SK-N-SH treated with all-trans-retinoic acid at 6 μM for 48 hours (cell line): Measurements from ENCODE around the gene XYLT2.

ENCODE experiments used
- ATAC-seq: fragments of 200-7000 bp; cut with Tn5 transposase; 3 replicates; pipeline ENCODE4 v1.9.1; 2020; ENCODE audit warnings: mild to moderate bottlenecking, moderate library complexity
- ARNTL ChIP-seq: fragments of 450-650 bp; formaldehyde crosslinking; IDR thresholded peaks from 2 replicates; pipeline ENCODE4 v1.5.0; 2020; ENCODE audit warnings: low read depth, mild to moderate bottlenecking, moderate library complexity, borderline replicate concordance
- CREB5 ChIP-seq: fragments of 250-450 bp; sonication (Bioruptor Pico); IDR thresholded peaks from 2 replicates; pipeline ENCODE4 v1.5.1; 2020; ENCODE audit warnings: low read depth, mild to moderate bottlenecking, moderate library complexity
- CSDC2 ChIP-seq: fragments of 250-450 bp; sonication (Bioruptor Pico); IDR thresholded peaks from 2 replicates; pipeline ENCODE4 v1.5.0; 2020; ENCODE audit warnings: mild to moderate bottlenecking, moderate library complexity
- CSRNP3 ChIP-seq: fragments of 250-450 bp; sonication (Bioruptor Pico); IDR thresholded peaks from 2 replicates; pipeline ENCODE4 v1.5.1; 2021; ENCODE audit warnings: mild to moderate bottlenecking, moderate library complexity
- ESRRG ChIP-seq: fragments of 250-450 bp; sonication (Bioruptor Pico); IDR thresholded peaks from 2 replicates; pipeline ENCODE4 v1.6.1; 2021; ENCODE audit warnings: mild to moderate bottlenecking
- GLIS3 ChIP-seq: fragments of 250-450 bp; sonication (Bioruptor Pico); IDR thresholded peaks from 2 replicates; pipeline ENCODE4 v1.5.0; 2020; ENCODE audit warnings: mild to moderate bottlenecking, moderate library complexity
- ISL1 ChIP-seq: fragments of 250-450 bp; sonication (Bioruptor Pico); IDR thresholded peaks from 2 replicates; pipeline ENCODE4 v2.1.2; 2022; ENCODE audit warnings: mild to moderate bottlenecking, moderate library complexity
- OSR1 ChIP-seq: fragments of 250-450 bp; sonication (Bioruptor Pico); IDR thresholded peaks from 2 replicates; pipeline ENCODE4 v1.8.0; 2022; ENCODE audit warnings: moderate library complexity, mild to moderate bottlenecking, inconsistent platforms
- PATZ1 ChIP-seq: fragments of 250-450 bp; sonication (Bioruptor Pico); IDR thresholded peaks from 2 replicates; pipeline ENCODE4 v1.8.0; 2020; ENCODE audit warnings: mild to moderate bottlenecking, moderate library complexity, borderline replicate concordance
- POU6F1 ChIP-seq: fragments of 250-450 bp; sonication (Bioruptor Pico); IDR thresholded peaks from 2 replicates; pipeline ENCODE4 v1.8.0; 2021; ENCODE audit warnings: low read depth, mild to moderate bottlenecking, moderate library complexity, borderline replicate concordance
- PPARA ChIP-seq: fragments of 250-450 bp; sonication (Bioruptor Pico); IDR thresholded peaks from 2 replicates; pipeline ENCODE4 v1.5.0; 2020; ENCODE audit warnings: mild to moderate bottlenecking, borderline replicate concordance
- RARB ChIP-seq: fragments of 250-450 bp; sonication (Bioruptor Pico); IDR thresholded peaks from 2 replicates; pipeline ENCODE4 v1.8.0; 2021; ENCODE audit warnings: mild to moderate bottlenecking, moderate library complexity
- SNAI2 ChIP-seq: fragments of 250-450 bp; sonication (Bioruptor Pico); IDR thresholded peaks from 2 replicates; pipeline ENCODE4 v1.5.0; 2020; ENCODE audit warnings: mild to moderate bottlenecking, moderate library complexity
- TCF4 ChIP-seq: fragments of 250-450 bp; sonication (Bioruptor Pico); IDR thresholded peaks from 2 replicates; pipeline ENCODE4 v1.8.0; 2021; ENCODE audit warnings: mild to moderate bottlenecking, moderate library complexity, borderline replicate concordance
- TSHZ2 ChIP-seq: fragments of 250-450 bp; sonication (Bioruptor Pico); IDR thresholded peaks from 2 replicates; pipeline ENCODE4 v1.5.0; 2020; ENCODE audit warnings: mild to moderate bottlenecking, moderate library complexity
- ZC3H10 ChIP-seq: fragments of 250-450 bp; sonication (Bioruptor Pico); IDR thresholded peaks from 2 replicates; pipeline ENCODE4 v1.5.1; 2021; ENCODE audit warnings: mild to moderate bottlenecking, moderate library complexity
- ZFP3 ChIP-seq: fragments of 250-450 bp; sonication (Bioruptor Pico); IDR thresholded peaks from 2 replicates; pipeline ENCODE4 v1.5.0; 2020; ENCODE audit warnings: mild to moderate bottlenecking, moderate library complexity
- ZFP30 ChIP-seq: fragments of 450-650 bp; formaldehyde crosslinking; IDR thresholded peaks from 2 replicates; pipeline ENCODE4 v1.5.0; 2022; ENCODE audit warnings: mild to moderate bottlenecking, moderate library complexity
- ZNF70 ChIP-seq: fragments of 450-650 bp; formaldehyde crosslinking; IDR thresholded peaks from 2 replicates; pipeline ENCODE4 v1.5.0; 2020; ENCODE audit warnings: mild to moderate bottlenecking, moderate library complexity
- ZNF8 ChIP-seq: fragments of 450-650 bp; formaldehyde crosslinking; IDR thresholded peaks from 2 replicates; pipeline ENCODE4 v1.5.0; 2020; ENCODE audit warnings: mild to moderate bottlenecking, moderate library complexity

XYLT2 gene

GRCh38 chr17:50332196-50332595 lies 13.7 kb upstream of the XYLT2 start:
- TF ChIP-seq SNAI2 (no peak), ZFP3 (no peak), TSHZ2 (CRISPR knock-in tag) (no peak), RARB (CRISPR knock-in tag) (no peak), ISL1 (no peak), ESRRG (CRISPR knock-in tag) (no peak), CREB5 (CRISPR knock-in tag) (no peak), POU6F1 (CRISPR knock-in tag) (no peak), PPARA (no peak), CSDC2 (CRISPR knock-in tag) (no peak), ARNTL (CRISPR knock-in tag) (no peak), ZFP30 (CRISPR knock-in tag) (no peak), TCF4 (CRISPR knock-in tag) (no peak), ZC3H10 (CRISPR knock-in tag) (no peak), GLIS3 (no peak), OSR1 (CRISPR knock-in tag) (no peak), PATZ1 (CRISPR knock-in tag) (no peak), CSRNP3 (no peak), ZNF8 (CRISPR knock-in tag) (no peak), ZNF70 (CRISPR knock-in tag) (no peak)
- peak; percentile 21 for ATAC-seq

- peak; percentile 35 for ATAC-seq
Measured at GRCh38 chr17:50333291-50334057, 12.5 kb upstream of the XYLT2 start.

- TF ChIP-seq ZFP30 (CRISPR knock-in tag), result no peak
- TF ChIP-seq PATZ1 (CRISPR knock-in tag), result no peak
- no peak for TF ChIP-seq SNAI2
- TF ChIP-seq POU6F1 (CRISPR knock-in tag), result no peak
- ATAC-seq, result no peak
Measured at GRCh38 chr17:50337956-50338355, 8.0 kb upstream of the XYLT2 start.
